ENCODE measurements around the gene MAST2.
"Not testable (repeated sequence)": the region's sequence is repeated elsewhere in the genome, so short reads cannot be mapped to it uniquely, and the experiment has no call there.

The MAST2 gene

DNA sequence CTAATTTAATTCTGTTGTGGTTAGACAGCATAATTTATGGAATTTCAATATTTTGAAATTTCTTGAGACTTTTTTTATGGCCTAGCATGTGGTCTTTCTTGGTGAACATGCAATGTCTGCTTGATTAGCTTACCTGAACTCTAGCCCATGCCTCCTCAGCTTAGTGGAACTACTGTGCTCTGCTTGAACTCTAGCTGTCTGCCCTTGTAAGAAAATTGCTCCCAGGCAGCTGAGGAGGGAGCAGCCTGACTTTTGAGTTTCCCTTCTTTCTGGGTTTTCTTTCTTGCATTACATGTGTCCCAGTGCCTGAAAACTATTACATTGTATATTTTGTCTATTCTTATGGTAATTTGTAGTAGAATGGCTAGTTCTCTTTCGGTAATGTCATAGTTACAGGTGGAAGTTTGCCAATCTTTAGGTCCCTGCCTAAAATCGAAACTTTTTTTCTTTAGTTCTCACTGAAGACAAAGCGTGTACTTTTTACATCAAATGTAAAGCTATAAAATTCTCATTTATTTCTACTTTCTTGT is 105.3 kb downstream of the MAST2 start:
- DNase-seq = no peak

DNA sequence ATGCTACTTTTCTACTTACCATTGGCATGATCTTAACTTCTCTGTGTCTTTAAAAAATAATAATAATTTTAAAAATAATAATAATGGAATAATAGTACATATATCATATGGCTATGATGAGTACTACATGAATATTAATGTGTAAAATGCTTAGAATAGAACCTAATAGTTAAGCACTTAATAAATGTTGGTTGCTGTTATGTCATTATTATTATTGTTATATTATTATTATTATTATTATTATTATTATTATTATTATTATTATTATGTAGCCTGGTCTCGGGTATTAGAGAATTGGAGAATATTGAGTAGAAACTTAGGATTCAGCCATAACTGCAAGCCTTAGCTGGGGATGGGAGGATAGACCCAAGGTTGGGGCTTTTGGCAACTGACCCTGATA is 108.2 kb downstream of the MAST2 start:
- no peak for DNase-seq

DNA sequence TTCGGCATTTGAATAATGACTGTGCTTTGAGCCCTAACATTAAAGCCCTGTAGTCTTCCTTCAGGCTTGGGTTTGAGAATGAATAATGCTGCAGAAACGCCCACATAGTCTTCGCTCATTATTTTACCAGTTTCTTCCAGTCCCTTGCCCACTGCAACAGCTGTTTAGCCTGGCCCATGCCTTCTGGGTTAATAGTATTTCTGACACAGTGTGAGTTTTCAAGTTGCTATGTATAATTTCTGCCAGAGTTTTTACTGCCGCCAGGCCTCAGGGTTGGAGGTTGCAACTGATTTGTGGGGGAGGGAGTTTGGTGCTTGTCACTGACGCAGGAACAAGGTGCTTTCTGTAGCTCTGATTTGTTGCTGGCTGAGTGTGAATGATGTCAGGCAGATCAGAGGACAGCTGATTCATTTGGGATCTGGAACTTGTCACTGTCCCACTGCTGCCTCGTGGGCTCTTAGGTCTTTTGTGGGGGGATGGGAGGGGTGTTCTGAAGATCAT is 109.8 kb downstream of the MAST2 start:
- no peak for DNase-seq

DNA sequence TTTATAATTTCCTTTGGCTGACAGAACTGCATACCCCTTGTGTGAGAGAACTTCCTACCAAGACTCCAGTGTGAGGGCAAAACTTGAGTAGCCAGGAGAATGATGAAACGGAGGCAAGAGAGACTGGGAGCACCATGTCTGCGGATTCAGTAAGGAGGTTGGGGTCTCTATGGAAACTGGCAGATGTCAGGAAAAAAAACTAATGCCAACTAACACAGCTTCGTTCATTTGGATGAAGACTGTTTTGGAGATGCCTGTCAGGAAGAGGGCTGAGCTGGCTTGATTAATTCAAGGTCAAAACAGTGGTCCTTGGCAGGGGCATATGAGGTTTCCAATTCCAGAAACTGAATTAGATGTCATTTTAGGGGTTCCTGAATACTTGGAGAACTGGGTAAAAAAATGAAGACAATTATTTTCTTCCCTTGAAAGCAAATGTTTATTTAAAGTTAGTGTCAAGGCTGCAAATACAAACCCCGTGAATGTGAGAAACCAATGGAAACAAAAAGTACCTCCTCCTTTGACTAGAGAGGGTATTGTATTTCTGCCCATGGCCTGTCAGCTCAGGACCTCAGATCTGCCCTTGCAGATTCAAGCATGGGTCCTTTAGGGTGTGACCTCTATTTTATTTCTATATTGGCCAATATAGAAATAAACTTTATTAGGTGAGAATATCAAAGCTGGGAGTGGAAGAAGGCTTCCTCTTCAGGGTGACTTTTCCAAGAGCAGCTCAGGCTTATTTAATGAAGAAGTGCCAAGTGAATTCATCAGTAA is 110.5 kb downstream of the MAST2 start:
- DNase-seq = no peak

DNA sequence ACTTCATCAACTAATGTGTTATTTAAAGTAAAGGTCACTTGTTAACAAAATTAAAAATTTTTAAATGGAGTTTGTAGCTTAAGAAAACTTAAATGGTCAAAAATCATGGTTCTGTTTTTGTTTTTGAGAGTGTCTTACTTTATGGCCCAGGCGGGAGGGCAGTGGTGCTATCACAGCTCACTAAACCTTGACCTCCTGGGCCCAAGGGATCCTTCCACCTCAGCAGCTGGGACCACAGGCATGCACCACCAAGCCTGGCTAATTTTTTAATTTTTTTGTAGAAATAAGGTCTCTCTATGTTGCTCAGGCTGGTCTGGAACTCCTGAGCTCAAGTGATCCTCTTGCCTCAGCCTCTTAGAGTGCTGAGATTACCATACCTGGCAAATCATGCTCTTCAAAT is 111.4 kb downstream of the MAST2 start:
- no peak for DNase-seq

DNA sequence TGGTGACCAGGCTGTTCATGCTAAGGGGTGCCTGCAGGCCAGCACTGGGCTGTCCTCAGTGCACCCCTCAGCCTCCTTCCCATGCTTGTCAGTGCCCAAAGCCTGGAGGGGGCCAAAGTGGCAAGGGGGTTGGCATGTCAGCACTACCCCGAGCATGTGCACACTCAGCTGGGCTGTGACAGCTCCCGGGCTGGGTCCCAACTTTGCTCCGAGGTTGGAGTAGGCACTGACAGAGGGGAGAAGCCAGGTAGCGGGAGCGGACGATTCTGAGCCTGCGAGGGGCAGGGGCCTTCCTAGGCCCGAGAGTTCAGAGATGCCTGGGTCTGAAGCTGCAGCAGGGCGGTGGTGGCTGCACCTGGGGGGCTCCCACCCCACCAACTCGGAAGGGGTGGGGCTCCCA is 119.0 kb downstream of the MAST2 start:
- no peak for DNase-seq

DNA sequence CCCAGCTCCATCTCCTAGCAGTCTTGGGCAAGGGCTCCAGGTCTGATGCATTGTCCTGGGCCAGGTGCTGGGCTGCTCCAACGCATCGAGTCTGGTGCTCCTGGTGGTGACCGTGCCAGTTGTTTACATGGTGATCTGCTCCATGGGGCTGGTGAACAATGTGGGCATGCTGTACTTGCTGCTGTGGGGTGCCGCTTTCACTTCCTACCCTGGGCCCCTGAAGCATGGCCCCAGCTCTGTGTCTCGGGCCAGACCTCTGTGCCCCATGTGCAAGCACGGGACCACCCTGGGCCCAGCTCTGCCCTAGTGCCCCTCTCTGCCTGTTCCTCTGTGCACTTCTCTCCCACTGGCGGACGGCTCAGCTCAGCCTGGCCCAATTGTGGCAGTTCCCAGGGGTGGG is 119.4 kb downstream of the MAST2 start:
- no peak for DNase-seq

DNA sequence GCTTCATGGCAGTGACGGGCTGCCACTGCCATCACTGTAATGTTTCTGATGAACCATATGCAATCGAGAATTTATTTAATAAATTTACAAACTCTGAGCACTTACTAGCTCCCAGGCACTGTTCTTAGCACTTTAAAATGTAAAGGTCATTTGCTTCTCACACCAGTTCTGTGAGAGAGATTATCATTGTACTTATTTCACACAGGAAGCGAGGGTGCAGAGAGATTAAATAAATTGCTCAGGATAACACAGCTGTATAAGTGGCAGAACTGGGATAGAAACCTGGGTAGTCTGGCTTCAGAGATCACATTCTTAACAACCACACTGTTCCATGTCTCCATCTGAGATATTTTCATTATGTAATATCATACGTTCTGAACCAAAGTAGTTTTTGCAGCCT is 119.9 kb downstream of the MAST2 start:
- DNase-seq = no peak

DNA sequence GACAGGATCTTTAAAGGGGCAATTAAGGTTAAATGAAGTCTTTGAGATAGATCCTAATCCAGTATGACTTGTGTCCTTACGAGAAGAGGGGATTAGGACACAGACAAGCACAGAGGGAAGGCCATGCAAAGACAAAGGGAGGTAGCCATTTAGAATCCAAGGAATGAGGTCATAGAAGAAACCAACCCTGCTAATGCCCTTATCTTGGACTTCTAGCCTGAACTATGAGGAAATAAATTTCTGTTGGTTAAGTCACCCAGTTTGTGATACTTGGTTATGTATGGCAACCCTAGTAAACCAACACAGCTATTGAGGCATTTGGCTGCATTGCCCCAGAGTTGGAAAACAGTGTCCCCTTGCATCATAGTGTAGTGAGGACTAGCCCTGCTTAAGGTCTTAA is 121.3 kb downstream of the MAST2 start:
- no peak for DNase-seq

DNA sequence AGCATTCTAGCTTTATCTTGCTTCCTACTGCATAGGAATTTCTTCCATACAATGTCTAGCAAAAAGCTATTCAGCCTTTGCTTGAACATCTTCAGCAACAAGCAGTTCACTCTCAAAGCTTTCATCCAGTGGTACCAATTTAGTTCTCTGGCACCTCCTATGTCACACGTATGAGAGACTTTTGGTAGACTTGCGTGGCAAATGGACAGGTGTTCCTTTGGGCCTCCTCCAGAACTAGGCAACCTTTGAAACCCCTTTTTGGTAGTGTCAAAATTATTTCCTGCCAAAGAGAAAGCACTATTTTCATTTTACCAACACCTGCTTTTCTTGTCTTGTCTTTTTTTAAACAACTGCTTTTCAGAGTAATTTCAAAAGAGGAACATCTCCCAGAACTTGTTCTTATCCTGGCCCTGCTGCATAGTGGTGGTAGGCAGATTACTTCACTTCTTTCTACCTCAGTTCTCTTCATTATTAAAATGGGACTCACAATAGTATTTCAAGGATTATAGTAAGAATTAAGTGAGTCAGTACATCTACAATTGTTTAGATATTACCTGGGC is 122.4 kb downstream of the MAST2 start:
- no peak for DNase-seq

DNA sequence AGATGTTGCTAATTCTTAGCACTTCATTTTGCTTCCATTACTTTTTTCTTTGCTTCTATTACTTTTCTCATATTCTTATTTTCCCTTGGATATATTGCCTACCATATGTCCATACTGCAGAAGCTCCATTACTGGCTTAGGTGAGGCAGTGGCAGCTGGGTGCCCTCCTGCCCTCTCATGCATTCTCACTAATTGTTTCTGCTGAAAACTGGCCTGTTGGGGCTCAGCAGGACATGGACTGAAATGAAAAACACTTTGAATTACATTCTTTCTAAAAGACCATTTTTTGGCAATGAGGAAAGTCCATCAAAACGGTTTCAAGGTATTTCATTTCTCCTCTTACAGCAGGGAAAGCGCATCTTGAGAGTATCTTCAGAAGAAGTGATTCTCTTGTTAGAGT is 122.9 kb downstream of the MAST2 start:
- no peak for DNase-seq

DNA sequence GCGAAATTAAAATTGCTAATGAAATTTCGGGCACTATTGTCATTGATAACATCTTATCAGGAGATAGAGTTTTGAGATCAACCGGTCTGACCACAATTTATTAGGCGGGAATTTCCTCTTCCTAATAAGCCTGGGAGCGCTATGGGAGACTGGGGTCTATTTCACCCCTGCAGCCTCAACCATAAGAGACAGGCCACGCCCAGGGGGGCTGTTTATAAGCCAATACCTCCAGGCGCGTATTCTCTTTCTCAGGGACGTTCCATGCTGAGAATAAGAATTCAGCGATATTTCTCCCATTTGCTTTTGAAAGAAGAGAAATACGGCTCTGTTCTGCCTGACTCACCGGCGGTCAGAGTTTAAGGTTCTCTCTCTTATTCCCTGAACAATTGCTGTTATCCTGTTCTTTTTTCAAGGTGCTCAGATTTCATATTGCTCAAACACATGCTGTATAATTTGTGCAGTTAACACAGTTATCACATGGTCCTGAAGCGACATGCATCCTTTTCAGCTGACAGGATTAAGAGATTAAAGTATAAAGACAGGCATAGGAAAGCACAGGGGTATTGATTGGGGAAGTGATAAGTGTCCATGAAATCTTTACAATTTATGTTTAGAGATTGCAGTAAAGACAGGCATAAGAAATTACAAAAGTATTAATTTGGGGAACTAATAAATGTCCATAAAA is 124.0 kb downstream of the MAST2 start:
- not testable (repeated sequence) for DNase-seq

DNA sequence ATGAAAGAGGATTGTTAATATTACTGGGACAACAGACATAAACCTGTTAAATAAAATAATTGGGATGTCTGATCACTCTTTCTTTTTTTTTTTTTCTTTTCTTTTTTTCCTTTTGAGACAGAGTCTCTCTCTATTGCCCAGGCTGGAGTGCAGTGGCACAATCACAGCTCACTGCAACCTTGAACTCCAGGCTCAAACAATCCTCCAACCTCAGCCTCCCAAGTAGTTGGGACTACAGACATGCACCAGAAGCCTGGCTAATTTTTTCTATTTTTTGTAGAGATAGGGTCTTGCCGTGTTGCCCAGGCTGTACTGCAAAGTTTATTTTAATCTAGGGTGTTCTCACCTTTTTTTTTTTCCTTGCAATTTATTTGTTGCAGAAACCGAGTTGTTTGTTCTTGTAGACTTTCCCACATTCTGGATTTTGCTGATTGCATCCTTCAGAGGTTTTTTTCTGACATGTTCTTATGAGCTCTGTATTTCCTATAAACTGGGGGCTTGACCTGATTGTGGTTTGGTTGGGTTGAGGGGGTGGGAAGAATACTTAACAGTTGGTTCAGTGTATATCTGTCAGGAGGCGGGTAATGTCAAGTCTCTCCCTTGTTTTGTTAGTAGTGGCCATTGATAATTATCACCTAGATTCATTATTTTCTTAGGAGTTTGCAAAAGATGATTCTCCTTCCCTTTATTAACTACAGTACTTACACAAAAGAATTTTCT is 125.2 kb downstream of the MAST2 start:
- DNase-seq = no peak

DNA sequence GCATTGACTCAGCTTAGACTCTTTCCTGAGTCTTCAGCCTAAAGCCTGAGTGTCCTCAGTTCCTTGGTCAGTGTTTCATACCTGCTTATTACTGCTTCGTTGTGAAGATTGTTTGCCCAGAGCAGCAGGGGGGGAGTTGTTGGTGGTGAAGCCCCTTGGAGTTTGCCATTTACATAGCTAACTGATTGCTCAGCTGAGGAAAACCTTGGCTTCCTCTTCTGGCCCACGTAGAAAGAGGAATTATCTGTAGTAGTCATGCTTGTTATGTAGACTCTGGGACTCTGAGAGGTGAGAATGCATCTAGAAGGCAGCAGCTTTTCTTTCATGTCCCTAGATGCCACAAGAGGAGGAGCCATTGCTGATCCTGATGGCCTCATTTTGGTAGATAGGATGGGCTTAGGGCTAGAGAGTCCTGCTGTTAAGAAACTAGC is 125.9 kb downstream of the MAST2 start:
- no peak for DNase-seq

DNA sequence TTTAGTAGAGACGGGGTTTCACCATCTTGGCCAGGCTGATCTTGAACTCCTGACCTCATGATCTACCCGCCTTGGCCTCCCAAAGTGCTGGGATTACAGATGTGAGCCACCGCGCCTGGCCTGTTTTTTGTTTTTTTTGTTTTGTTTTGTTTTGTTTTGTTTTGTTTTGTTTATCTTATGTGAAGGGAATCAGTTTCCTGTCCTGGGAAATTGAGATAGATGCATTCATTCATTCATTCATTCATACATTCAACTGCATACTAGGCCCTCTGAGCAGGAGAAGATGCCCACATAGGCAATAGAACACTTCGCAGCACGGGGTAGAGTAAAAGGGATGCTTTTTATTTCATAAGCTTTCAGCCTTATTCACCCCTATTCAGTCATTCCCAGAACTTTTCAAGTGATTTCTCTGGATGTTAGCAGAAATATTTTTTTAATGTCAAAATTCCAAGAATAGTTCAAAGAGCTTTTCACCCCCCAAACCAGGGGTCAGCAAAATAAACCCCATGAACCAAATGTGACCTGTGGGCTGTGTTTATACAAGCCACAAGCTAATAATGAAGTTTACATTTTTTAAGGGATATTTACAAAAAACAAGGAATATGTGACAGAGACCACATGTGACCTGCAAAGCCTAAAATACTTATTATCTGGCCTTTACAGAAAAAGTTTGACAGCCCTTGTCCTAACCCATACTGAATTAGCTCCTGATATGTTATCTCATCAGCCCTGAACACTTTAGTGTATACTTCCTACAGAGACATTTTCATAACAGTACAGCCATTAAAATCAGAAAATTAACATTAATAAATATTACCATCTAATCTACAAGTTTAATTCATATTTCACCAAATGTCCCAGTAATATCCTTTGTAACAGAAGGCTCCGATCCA is 127.1 kb downstream of the MAST2 start:
- no peak for DNase-seq

DNA sequence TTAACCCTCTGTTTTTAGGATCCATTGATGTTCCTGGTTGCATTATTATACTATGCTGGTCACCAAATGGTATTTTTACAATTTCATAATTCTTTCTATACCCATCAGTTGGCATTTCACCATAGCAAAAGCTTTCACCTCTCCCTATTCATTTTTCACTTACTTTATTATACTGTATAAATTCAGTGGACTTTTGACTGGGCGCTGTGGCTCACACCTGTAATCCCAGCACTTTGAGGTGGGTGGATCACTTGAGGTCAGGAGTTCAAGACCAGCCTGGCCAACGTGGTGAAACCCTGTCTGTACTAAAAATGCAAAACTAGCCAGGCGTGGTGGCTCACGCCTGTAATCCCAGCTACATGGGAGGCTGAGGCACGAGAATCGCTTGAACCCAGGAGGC is 128.8 kb downstream of the MAST2 start:
- DNase-seq = not testable (repeated sequence)

DNA sequence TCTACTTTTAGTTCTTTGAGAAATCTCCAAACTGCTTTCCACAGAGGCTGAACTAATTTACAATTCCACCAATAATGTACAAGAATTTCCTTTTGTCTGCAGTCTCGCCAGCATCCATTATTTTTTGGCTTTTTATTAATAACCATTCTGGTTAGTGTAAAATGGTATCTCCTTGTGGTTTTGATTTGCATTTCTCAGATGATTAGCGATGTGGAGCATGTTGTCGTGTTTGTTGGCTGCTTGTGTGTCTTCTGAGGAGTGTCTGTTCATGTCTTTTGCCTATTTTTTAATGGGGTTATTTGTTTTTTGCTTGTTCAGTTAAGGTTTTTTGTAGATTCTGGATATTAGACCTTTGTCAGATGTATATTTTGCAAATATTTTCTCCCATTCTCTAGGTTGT is 131.5 kb downstream of the MAST2 start:
- no peak for DNase-seq

DNA sequence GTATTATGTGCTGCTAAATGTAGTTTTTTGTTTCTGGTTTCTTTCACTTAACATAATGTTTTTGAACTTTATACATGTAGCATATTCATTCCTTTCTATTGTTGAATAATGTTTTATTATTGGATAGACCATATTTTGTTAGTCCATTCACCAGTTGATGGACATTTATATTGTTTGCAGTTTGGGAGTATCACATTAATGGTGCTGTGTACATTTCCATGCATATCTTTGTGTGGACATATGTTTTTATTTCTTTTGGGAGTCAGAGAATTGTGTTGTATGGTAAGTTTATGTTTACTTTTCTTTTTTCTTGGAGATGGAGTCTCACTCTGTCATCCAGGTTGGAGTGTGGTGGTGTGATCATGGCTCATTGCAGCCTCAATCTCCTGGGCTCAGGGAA is 134.6 kb downstream of the MAST2 start:
- no peak for DNase-seq

DNA sequence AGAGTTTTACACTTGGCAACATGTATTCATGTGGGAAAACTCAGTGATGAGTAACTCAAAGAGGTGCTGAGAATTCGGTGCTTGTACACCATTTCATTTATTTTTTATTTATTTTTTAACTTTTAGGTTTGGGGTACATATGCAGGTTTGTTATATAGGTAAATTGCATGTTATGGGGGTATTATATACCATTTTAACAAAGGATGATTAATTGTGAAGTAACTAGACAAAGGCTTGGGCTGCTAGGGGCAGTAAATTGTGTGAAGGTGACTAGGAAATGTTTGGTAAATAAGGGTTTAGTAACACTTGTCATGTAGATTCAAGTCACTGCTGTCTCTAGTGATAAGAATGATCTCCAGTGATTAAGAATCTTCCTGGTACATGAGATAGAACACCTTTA is 139.0 kb downstream of the MAST2 start:
- no peak for DNase-seq

DNA sequence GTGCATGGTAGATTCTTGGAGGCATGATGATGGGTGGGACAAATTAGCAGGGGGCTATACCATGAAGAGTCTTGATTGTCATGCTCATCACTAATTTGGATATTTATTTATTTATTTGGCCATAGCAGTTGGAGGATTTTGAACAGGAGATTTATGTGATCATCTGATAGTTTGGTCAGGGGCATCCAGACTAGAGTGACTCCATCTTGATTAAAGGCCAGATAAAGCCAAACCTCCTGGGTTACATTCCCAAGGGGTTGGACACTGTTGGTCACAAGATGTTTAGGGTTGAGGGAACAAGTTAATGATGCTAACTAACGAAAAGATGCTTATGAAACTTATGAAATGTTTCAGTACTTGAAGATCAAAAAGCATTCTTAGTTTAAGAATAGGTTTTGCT is 139.8 kb downstream of the MAST2 start:
- DNase-seq = no peak

DNA sequence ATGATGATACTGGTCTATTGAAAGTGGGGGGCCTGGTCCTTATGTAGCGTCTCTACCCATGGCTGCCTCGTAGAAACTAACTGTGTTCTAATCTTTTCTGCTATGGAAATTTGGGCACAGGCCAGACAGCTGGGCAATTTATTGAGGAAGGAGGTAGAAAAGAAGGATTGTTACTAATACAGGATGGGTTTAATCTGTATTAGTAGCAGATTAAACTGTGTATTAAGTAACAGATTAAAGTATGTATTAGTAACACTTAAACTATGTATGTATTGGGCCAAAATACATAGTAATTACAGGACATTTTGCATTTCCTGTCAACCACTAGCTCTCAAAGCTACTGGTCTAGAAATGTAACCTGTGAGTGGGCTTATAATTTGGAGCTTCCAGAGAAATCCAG is 142.0 kb downstream of the MAST2 start:
- DNase-seq = no peak

DNA sequence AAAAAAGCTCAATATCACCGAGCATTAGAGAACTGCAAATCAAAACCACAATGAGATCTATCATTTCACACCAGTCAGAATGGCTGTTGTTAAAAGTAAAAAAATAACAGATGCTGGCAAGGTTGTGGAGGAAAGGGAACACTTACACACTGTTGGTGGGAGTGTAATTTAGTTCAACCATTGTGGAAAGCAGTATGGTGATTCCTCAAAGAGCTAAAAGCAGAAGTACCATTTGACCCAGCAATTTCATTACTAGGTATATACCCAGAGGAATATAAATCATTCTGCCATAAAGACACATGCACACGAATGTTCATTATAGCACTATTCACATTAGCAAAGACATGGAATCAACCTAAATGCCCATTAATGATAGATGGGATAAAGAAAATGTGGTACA is 146.1 kb downstream of the MAST2 start:
- not testable (repeated sequence) for DNase-seq

All from SW 1271 (cell line).